Stomach (tissue), 4 donors: Measurements from ENCODE around the gene PCDHGB4.

Experiments used
- EP300 ChIP-seq: sonication (generic); formaldehyde crosslinking; IDR thresholded peaks from one replicate; pipeline ENCODE4 v1.6.1; 2017; ENCODE audit warnings: antibody characterized with exemption
- POLR2A ChIP-seq, 4 donors: fragments of 450-650 bp; IDR thresholded peaks; one replicate each; pipeline ENCODE4 v1.6.1; 2016; ENCODE audit warnings: antibody characterized with exemption in 4 of 4, control low read depth in 2 of 4, mild to moderate bottlenecking in 1 of 4, moderate library complexity in 1 of 4
- TF ChIP-seq, protein P1 (sequence below), 7 experiments: fragments of 450-650 bp in 4 of 7; fragments of 200-600 bp in 3 of 7; sonication (generic) in 3 of 7; IDR thresholded peaks; one replicate each; pipeline ENCODE4 v1.5.1; 2016 to 2019; ENCODE audit warnings: antibody characterized with exemption in 7 of 7, control low read depth in 2 of 7, mild to moderate bottlenecking in 1 of 7

GRCh38 chr5:141403387-141403786 is 15.9 kb downstream of the PCDHGB4 start:
- TF ChIP-seq POLR2A (IDR thresholded peaks at IDR 0.05) (no peak), EP300 (no peak)
- TF ChIP-seq, protein P1, sequence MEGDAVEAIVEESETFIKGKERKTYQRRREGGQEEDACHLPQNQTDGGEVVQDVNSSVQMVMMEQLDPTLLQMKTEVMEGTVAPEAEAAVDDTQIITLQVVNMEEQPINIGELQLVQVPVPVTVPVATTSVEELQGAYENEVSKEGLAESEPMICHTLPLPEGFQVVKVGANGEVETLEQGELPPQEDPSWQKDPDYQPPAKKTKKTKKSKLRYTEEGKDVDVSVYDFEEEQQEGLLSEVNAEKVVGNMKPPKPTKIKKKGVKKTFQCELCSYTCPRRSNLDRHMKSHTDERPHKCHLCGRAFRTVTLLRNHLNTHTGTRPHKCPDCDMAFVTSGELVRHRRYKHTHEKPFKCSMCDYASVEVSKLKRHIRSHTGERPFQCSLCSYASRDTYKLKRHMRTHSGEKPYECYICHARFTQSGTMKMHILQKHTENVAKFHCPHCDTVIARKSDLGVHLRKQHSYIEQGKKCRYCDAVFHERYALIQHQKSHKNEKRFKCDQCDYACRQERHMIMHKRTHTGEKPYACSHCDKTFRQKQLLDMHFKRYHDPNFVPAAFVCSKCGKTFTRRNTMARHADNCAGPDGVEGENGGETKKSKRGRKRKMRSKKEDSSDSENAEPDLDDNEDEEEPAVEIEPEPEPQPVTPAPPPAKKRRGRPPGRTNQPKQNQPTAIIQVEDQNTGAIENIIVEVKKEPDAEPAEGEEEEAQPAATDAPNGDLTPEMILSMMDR (IDR thresholded peaks at IDR 0.05), result no peak
